TTC549 (cell line): ENCODE results near the gene NSUN6.

ENCODE experiments used
- FAIRE-seq: peaks from 2 replicates; lab custom pipeline; 2012; peaks lifted over from hg19 to GRCh38; lab: Jason Lieb, UNC

NSUN6 gene

GRCh38 chr10:18651324-18652007, at the start of gene NSUN6:
Gene NSUN6, minus strand, starts transcription at chr10:18651587. Its CDS starts 384 bp downstream, at chr10:18651203.
- peak; percentile 9 for FAIRE-seq

GRCh38 chr10:18699849-18700840, 48.8 kb upstream of the NSUN6 start:
- FAIRE-seq: no peak

- FAIRE-seq: no peak
These were observed 39.2 kb upstream of the NSUN6 start for GRCh38 chr10:18690541-18690940.

GRCh38 chr10:18689498-18689897, 38.1 kb upstream of the NSUN6 start:
- peak; percentile 86 for FAIRE-seq

- no peak for FAIRE-seq
These were observed 36.3 kb upstream of the NSUN6 start for GRCh38 chr10:18687706-18688105.

GRCh38 chr10:18687195-18687594, 35.8 kb upstream of the NSUN6 start:
- FAIRE-seq: no peak

GRCh38 chr10:18685555-18685954, 34.2 kb upstream of the NSUN6 start:
- FAIRE-seq: no peak

- FAIRE-seq: no peak
These were observed 33.6 kb upstream of the NSUN6 start for GRCh38 chr10:18684953-18685352.

GRCh38 chr10:18684416-18684815, 33.0 kb upstream of the NSUN6 start:
- FAIRE-seq: no peak

GRCh38 chr10:18683427-18683826, 32.0 kb upstream of the NSUN6 start:
- no peak for FAIRE-seq

- no peak for FAIRE-seq
These were observed 30.6 kb upstream of the NSUN6 start for GRCh38 chr10:18681971-18682411.

GRCh38 chr10:18681366-18681765, 30.0 kb upstream of the NSUN6 start:
- FAIRE-seq: no peak

GRCh38 chr10:18680754-18681153, 29.4 kb upstream of the NSUN6 start:
- no peak for FAIRE-seq

GRCh38 chr10:18675086-18675801, 23.9 kb upstream of the NSUN6 start:
- FAIRE-seq: no peak

GRCh38 chr10:18668026-18668425, 16.6 kb upstream of the NSUN6 start:
- no peak for FAIRE-seq

GRCh38 chr10:18666810-18667209, 15.4 kb upstream of the NSUN6 start:
- FAIRE-seq: no peak

- no peak for FAIRE-seq
These were observed 14.6 kb upstream of the NSUN6 start for GRCh38 chr10:18665815-18666558.

GRCh38 chr10:18664841-18665478, 13.6 kb upstream of the NSUN6 start:
- FAIRE-seq: no peak

GRCh38 chr10:18660816-18661431, 9.5 kb upstream of the NSUN6 start:
- FAIRE-seq: no peak

GRCh38 chr10:18659819-18660535, 8.6 kb upstream of the NSUN6 start:
- no peak for FAIRE-seq
